CD14-positive monocyte (primary cell): ENCODE data around the gene NAP1L3. TPM values are rescaled to one million over a fixed set of nuclear protein-coding genes. Genes with fewer than 3 reads are reported as not detected.

Experiments
- DNase-seq, 3 donors: peaks; one replicate each; pipeline ENCODE4 v3.0.0-alpha.2; 2011 to 2022
- H2AFZ ChIP-seq: 2 replicates; pipeline ENCODE4 v1.6.0; 2012; ENCODE audit warnings: mild to moderate bottlenecking, low read depth, low read length, inconsistent platforms; ENCODE audit not compliant: insufficient read depth, poor library complexity, severe bottlenecking
- H3K27ac ChIP-seq, 2 donors: 1 replicate in 1 of 2; 2 replicates in 1 of 2; pipeline ENCODE4 v1.5.1; 2012 to 2013; ENCODE audit warnings: low read length in 2 of 2, control low read depth in 1 of 2, inconsistent platforms in 1 of 2, low read depth in 1 of 2, mild to moderate bottlenecking in 1 of 2
- H3K27me3 ChIP-seq, 2 donors: one replicate each; pipeline versions ENCODE4 v1.6.0 to v1.6.1; 2011 to 2013; ENCODE audit warnings: low read length in 2 of 2; ENCODE audit not compliant: control insufficient read depth in 2 of 2, insufficient read depth in 2 of 2
- H3K36me3 ChIP-seq, 2 donors: replicated peaks in 1 of 2; 1 replicate in 1 of 2; 2 replicates in 1 of 2; pipeline versions ENCODE4 v1.5.1 to v1.6.1; 2012 to 2013; ENCODE audit warnings: low read length in 2 of 2, control low read depth in 1 of 2, inconsistent platforms in 1 of 2, mild to moderate bottlenecking in 1 of 2; ENCODE audit not compliant: insufficient read depth in 2 of 2, control insufficient read depth in 1 of 2
- H3K4me1 ChIP-seq, 2 donors: 1 replicate in 1 of 2; 2 replicates in 1 of 2; pipeline versions ENCODE4 v1.5.1 to v1.6.1; 2012 to 2013; ENCODE audit warnings: low read length in 2 of 2, control low read depth in 1 of 2, inconsistent platforms in 1 of 2, mild to moderate bottlenecking in 1 of 2, moderate library complexity in 1 of 2; ENCODE audit not compliant: insufficient read depth in 2 of 2, control insufficient read depth in 1 of 2
- H3K4me2 ChIP-seq: replicated peaks from 2 replicates; pipeline ENCODE3; 2012; ENCODE audit warnings: low read length, moderate library complexity, mild to moderate bottlenecking; ENCODE audit not compliant: poor library complexity, severe bottlenecking; ENCODE audit errors: extremely low read depth
- H3K4me3 ChIP-seq, 3 experiments: fragments of 200-600 bp in 1 of 3; sonication (generic) in 1 of 3; replicated peaks in 1 of 3; 1 replicate in 2 of 3; 2 replicates in 1 of 3; pipeline ENCODE4 v1.5.1; 2011 to 2013; ENCODE audit warnings: low read length in 3 of 3, mild to moderate bottlenecking in 3 of 3, control low read depth in 2 of 3, low read depth in 2 of 3, inconsistent platforms in 1 of 3, moderate library complexity in 1 of 3
- H3K79me2 ChIP-seq: 2 replicates; pipeline ENCODE4 v1.6.0; 2012; ENCODE audit warnings: mild to moderate bottlenecking, control low read depth, inconsistent platforms, low read length, moderate library complexity; ENCODE audit not compliant: insufficient read depth
- H3K9ac ChIP-seq: 2 replicates; pipeline ENCODE4 v1.6.0; 2017; ENCODE audit warnings: low read length, mild to moderate bottlenecking; ENCODE audit not compliant: insufficient read depth, poor library complexity, severe bottlenecking
- H3K9me3 ChIP-seq, 2 donors: replicated peaks in 1 of 2; 1 replicate in 1 of 2; 2 replicates in 1 of 2; pipeline versions ENCODE4 v1.5.1 to v1.6.1; 2012 to 2013; ENCODE audit warnings: low read length in 2 of 2, control low read depth in 1 of 2; ENCODE audit not compliant: control insufficient read depth in 1 of 2, insufficient read depth in 1 of 2
- H4K20me1 ChIP-seq: 2 replicates; pipeline ENCODE4 v1.6.0; 2012; ENCODE audit warnings: mild to moderate bottlenecking, low read length, control low read depth, moderate library complexity; ENCODE audit not compliant: insufficient read depth
- H3K27ac Mint-ChIP-seq, 7 donors: one replicate each; pipeline ENCODE4 v1.8.0; 2020; ENCODE audit warnings: mild to moderate bottlenecking in 7 of 7, mixed read lengths in 7 of 7, moderate library complexity in 6 of 7, inconsistent platforms in 2 of 7
- H3K27me3 Mint-ChIP-seq, 3 donors: one replicate each; pipeline ENCODE4 v1.8.0; 2021 to 2022; ENCODE audit warnings: low read depth in 3 of 3, mild to moderate bottlenecking in 3 of 3, mixed read lengths in 3 of 3, moderate library complexity in 3 of 3, inconsistent platforms in 1 of 3
- H3K36me3 Mint-ChIP-seq, 2 donors: one replicate each; pipeline ENCODE4 v1.8.0; 2020; ENCODE audit warnings: mixed read lengths in 2 of 2, inconsistent platforms in 1 of 2, mild to moderate bottlenecking in 1 of 2
- H3K4me1 Mint-ChIP-seq: one replicate; pipeline ENCODE4 v1.8.0; 2020; ENCODE audit warnings: mild to moderate bottlenecking, mixed read lengths
- H3K4me3 Mint-ChIP-seq, 2 donors: one replicate each; pipeline ENCODE4 v1.8.0; 2020; ENCODE audit warnings: mild to moderate bottlenecking in 2 of 2, mixed read lengths in 2 of 2, moderate library complexity in 1 of 2
- H3K9me3 Mint-ChIP-seq, 7 donors: one replicate each; pipeline ENCODE4 v1.8.0; 2020 to 2022; ENCODE audit warnings: mixed read lengths in 7 of 7, mild to moderate bottlenecking in 6 of 7, moderate library complexity in 6 of 7, inconsistent platforms in 2 of 7
- CTCF ChIP-seq: fragments of 200-600 bp; IDR thresholded peaks from one replicate; pipeline ENCODE4 v1.8.0; 2022; ENCODE audit warnings: antibody characterized with exemption, mild to moderate bottlenecking
- WGBS: methylation state at CpG from one replicate; pipeline ENCODE4 v1.1.5; 2013; ENCODE audit warnings: missing lambda C conversion rate; ENCODE audit not compliant: insufficient coverage; 5-methylcytosine and 5-hydroxymethylcytosine counted together
- intact Hi-C, 2 donors: fragments of 100-400 bp; cut with micrococcal nuclease; formaldehyde crosslinking; loops; one replicate each; pipeline versions ENCODE4 v1.15.0 to v1.15.1; 2023
- polyA plus RNA-seq, 3 donors: library from polyadenylated mRNA; depleted of rRNA in 1 of 3; unstranded in 2 of 3; stranded (reverse) in 1 of 3; fragments of 300-500 nt in 2 of 3; fragments of >200 nt in 1 of 3; fragmentation: Illumina TruSeq in 2 of 3; gene quantifications; 1 replicate in 2 of 3; 2 replicates in 1 of 3; pipeline ENCODE4 v1.2.3, GENCODE V29; 2012 to 2021

NAP1L3 gene
- polyA plus RNA-seq, 3 donors = not detected

- H3K4me1 ChIP-seq = no peaks in the 10 kb centered on the region
- H3K36me3 ChIP-seq = no peaks in the 10 kb centered on the region
- H2AFZ ChIP-seq = no peak overlapping the region
- Mint-ChIP-seq H3K9me3 (peaks cover 0 to 3% (median 1%) of the 10 kb centered on the region in 7 donors), H3K27me3 (no peaks in the 10 kb centered on the region), H3K4me3 (no peak overlapping the region), H3K36me3 (no peaks in the 10 kb centered on the region), H3K27ac (no peak overlapping the region), H3K4me1 (no peaks in the 10 kb centered on the region)
- no peaks in the 10 kb centered on the region for H3K79me2 ChIP-seq
- DNase-seq = no peak
- WGBS = no CpG with 5 or more reads among the region's 2 CpGs
- H3K9ac ChIP-seq = no peak overlapping the region
- no peaks in the 10 kb centered on the region for H3K27me3 ChIP-seq
- H4K20me1 ChIP-seq = no peaks in the 10 kb centered on the region
- intact Hi-C loops = no loop called here
- no peaks in the 10 kb centered on the region for H3K9me3 ChIP-seq
- no peak overlapping the region for H3K27ac ChIP-seq
- H3K4me2 ChIP-seq = no peak overlapping the region
- TF ChIP-seq CTCF = no peak
- no peak overlapping the region for H3K4me3 ChIP-seq
These were observed 30.3 kb upstream of the NAP1L3 start for GRCh38 chrX:93703701-93704100.

GRCh38 chrX:93695981-93696380 is 22.6 kb upstream of the NAP1L3 start:
- intact Hi-C loops = no loop called here
- Histone ChIP-seq H3K9ac (no peak overlapping the region), H3K4me2 (no peak overlapping the region), H3K27ac (no peak overlapping the region), H3K79me2 (no peaks in the 10 kb centered on the region), H3K27me3 (no peaks in the 10 kb centered on the region), H3K9me3 (no peaks in the 10 kb centered on the region), H3K4me1 (no peaks in the 10 kb centered on the region), H3K36me3 (no peaks in the 10 kb centered on the region), H3K4me3 (no peak overlapping the region), H4K20me1 (no peaks in the 10 kb centered on the region), H2AFZ (no peak overlapping the region)
- Mint-ChIP-seq H3K27ac (no peak overlapping the region), H3K4me3 (no peak overlapping the region), H3K9me3 (peaks cover 0 to 3% (median 0%) of the 10 kb centered on the region in 7 donors), H3K27me3 (peaks cover 0 to 1% (median 0%) of the 10 kb centered on the region in 3 donors), H3K4me1 (no peaks in the 10 kb centered on the region), H3K36me3 (no peaks in the 10 kb centered on the region)
- no CpG with 5 or more reads among the region's 6 CpGs for WGBS
- no peak for DNase-seq
- TF ChIP-seq CTCF = no peak
